HG03520 (cell line): ENCODE measurements around the gene PPP1CA.

Experiments
- ATAC-seq: cut with Tn5 transposase; IDR thresholded peaks from one replicate; pipeline ENCODE4 v1.9.1; 2021; ENCODE audit warnings: mild to moderate bottlenecking, moderate library complexity; ENCODE audit not compliant: unreplicated experiment

Gene PPP1CA

GRCh38 chr11:67387518-67387917 lies 14.1 kb downstream of the PPP1CA start:
- no peak for ATAC-seq

GRCh38 chr11:67387069-67387468 lies 14.6 kb downstream of the PPP1CA start:
- ATAC-seq: no peak

GRCh38 chr11:67384851-67385366 lies 16.7 kb downstream of the PPP1CA start:
- no peak for ATAC-seq

DNA sequence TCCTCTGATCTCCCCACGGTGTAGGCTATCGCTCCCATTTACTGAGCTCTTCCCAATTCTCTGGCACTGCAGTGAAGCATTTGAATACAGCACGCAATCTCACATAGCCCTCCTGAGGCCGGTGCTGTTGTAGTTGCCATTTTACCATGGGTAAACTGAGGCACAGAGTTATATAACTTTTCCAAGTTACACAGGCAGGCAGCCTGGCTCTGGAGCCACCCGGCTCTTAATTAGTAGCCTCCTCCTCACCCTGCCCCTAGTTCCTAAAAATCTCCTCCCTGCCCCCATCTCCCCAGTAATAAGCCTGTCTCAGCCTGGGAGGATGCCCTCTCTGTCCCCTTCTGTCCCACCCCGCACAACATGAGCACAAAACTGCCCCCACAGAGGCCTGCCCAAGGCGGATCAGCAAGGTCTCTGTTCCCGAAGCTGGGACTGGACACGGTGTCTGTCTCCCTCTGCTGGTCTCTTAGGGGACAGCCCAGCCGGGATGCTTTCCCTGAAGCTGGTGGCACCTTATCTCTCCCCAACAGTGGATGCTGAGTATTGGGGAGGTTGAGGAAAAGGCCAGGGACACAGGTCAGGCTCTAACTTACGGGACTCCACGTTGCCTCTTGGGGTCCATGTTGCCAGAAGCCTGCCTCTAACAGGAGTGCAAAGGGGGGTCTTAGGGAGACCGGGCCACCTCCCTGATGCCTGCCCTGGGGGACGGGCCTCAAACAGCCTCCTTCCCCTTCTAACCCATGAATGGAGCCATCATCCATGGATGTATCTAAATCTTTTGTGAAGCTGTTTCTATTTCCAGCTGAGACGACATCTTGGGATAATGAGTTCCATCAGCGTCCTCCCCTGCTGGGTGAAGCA lies 19.2 kb downstream of the PPP1CA start:
- ATAC-seq: no peak

- ATAC-seq: no peak
Observed at GRCh38 chr11:67381244-67381972, 20.2 kb downstream of the PPP1CA start.

DNA sequence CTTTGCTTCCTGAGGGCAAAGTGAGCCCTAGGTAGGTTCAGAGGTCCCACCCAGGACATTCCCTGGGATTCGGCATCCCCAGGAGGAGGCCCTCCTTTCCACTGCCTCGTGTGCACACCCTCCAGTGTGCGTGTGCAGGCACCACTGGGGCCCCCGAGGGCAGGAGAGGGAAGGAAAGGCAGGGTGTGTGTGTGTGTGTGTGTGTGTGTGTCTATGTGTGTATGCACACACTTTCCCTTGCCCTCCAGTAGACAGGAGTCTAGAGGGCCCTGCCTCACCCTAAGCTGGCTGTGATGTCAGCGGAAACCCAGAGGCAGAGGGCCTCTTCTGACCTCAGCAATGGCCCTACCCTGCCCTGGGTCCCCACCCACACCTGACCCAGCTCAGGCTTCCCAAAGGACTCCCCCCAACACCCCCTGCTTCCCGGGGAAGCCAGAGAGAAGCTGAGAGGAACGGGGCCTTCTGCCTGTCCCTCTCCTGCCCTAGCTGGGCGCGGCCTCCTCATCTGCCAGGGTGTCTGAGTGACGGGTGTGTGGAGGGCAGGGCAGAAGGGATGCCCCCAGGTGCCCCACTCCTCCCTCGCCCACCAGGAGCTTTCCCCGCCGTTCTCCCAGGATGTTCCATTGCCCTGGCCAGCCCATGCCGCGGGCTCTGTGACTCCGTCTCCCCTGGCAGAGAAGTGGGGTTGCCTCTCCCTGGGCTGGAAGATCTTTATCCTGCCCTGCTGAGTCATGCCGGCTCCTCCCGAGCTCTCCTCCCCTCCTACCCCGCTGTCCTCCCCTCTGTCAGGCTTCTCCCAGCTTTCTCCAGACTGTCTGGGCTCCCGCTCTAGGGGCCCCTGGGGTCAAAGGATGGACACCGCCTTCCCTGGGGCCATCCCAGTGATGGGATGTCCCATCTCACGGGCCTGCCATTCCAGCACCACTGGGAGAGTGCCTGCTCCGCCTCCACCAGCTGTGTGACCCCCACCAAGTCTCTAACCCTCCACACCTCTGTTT lies 22.3 kb downstream of the PPP1CA start:
- no peak for ATAC-seq

- no peak for ATAC-seq
Observed at GRCh38 chr11:67378544-67378943, 23.1 kb downstream of the PPP1CA start.

DNA sequence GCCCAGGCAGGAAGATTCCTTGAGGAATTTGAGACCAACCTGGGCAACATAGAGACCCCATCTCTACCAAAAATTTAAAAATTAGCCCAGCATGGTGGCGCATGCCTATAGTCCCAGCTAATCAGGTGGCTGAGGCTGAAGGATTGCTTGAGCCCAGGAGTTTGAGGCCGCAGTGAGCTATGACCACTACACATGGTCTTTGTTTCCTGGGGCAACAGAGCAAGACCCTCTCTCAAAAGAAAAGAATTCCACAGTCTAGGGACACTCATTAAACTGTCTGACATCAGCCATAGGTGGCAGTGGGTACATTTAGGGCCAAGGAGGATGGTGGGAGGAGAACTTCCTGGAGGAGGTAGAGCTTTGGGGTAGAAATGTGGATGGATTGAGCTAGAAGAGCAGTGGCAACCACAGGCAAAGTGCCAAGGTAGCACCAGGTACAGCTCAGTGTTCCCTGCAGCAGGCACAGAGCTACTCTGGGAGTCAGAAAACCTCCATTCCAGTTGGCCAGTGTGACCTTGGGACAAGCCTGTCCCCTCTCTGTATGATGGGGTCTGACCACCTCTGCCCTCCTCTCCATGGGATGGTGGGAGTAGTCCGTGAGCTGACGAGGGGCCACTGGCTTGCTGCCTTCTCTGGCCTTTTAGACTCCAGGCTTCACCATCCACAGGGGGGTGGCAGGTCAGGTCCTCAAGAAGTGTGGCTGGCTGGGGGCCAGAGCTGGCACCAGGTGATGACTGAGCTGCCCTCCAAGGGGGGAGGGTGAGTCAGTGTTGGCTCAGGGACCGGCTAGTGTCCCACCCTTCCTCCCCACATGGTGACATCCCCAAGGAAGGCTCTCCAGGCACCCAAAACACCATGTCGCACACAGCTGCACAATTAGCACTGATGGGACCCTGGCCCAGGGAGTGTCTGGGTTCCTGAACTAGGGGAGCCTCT lies 24.5 kb downstream of the PPP1CA start:
- no peak for ATAC-seq

DNA sequence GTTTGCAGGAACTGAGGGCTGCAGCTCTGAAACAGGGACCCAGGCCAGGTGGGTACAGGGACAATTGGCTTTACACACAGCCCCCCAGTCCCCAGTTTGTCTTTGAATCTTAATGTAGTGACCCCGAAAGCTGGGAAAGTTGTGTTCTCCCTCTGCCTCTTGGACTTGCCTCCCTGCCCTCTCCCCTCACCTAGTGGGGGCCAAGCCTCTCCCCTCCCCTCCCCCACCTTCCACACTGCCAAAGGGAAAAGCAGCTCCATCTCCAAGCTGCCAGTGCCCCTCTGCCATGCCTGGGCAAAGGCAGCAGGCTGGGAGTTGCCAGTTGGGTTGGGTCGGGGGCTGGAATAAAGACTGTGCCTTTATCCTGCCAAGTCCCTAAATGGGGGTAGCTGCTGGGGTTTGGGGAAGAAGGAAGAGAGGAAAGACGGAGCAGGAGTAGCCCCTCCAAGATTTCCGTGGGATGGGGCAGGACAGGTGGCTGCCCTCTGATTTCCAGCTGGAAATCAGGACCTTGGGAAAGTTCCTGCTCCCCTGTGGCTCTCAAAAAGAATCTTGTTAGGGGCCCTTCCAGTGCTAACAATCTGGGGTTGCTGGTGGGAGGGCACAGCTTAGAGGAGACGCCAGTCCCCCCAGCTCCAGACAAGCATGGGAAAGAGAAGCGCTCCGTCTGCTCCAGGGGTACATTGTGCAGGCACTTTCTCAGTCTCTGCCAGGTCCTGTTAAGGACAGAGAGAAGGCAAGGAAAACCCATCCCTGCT lies 25.4 kb downstream of the PPP1CA start:
- no peak for ATAC-seq

GRCh38 chr11:67375320-67376055 lies 26.2 kb downstream of the PPP1CA start:
- no peak for ATAC-seq

- ATAC-seq: no peak
Observed at GRCh38 chr11:67374571-67375281, 26.9 kb downstream of the PPP1CA start.

GRCh38 chr11:67373648-67374570 lies 27.7 kb downstream of the PPP1CA start:
- ATAC-seq: no peak

DNA sequence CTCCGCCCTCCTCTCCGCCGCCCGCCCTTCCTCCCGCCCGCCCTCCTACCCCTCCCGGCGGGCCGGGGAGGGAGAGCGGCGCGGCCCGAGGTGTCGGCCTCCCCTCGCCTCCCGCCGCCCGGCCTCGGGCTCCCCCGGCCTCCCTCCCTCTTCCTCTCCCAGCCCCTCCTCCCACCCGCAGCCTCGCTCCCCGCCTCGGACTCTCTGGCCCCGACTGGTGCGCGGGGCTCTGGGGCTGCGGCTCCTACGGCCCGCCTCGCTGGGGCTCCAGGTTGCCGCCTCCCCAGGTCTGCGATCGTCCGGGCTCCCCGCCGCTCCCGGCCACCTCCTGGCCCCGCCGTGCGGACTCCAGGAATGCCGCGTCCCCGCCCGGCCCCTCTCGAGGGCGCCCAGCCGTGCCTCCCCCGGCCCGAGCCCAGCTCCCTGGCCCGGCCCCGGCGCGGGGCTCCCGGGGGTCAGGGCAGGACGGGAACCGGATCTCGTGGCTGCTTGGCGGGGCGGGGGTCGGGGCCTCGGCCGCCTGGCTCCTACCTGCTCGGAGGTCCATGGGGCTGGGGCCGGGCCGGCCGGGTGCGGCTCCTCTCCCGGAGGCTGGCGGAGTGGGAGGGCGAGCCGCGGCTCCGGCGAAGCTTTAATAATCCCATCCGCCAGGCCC lies 28.5 kb downstream of the PPP1CA start, which contains the start of gene CLCF1:
TSS of gene CLCF1 (minus strand) at position 606 of the 655 bp plus-strand sequence. CDS start at position 547, 59 bp downstream.
- no peak for ATAC-seq

DNA sequence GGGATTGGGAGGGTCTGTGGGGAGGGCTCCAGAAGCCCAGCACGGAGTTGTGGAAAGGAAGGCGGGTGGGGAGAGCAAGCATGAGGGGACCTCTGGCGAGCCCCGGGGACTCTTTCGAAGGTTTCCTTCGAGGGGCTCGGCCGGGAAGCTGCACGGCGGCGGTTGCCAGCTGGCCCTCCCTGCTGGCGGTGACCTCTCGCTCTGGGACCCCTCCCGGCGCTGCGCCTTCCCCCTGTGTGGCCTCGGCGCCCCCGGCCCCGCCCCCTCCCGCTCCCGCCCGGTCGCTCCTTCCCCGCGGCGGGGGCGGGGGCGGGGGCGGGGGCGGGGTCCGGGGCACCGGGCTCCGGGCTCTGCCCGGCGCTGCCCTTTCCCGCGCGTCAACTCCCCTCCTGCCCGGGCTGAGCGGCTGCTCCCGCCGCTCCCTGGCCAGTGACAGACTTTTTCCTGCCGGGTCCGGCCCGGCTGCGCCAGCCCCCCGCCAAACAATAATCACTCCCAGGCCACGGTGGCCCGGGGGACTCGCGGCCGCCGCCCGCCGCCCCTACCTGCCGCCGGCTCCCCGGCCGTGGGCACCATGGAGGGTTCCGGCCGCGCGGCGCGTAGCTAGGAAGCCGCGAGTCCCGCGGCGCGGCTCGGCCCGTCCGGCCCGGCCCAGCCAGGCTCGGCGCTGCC lies 29.2 kb downstream of the PPP1CA start:
- ATAC-seq: no peak

DNA sequence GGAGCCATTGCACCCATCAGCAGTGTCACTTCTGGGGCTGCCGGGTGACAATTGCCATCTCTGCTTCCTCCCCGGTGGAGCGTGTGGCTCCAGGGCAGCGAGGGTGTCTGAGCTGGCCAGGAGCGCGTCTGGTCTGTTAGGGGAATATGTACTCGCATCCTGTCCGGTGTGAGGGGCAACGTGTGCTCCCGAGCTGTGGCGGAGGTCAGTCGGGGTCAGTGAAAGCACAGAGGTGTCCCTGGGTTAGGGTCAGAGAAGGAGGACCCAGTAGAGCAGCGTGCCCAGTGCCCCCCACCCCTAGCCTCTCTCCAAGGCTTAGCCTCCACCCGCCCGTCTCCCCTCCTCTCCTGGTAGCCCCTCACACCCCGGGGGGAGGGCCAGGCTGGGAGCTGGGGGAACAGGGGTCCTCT lies 29.7 kb downstream of the PPP1CA start:
- ATAC-seq: no peak
